ENCODE results near the gene CAP1.
"Not testable (repeated sequence)": the region's sequence is repeated elsewhere in the genome, so short reads cannot be mapped to it uniquely, and the experiment has no call there.

DNA sequence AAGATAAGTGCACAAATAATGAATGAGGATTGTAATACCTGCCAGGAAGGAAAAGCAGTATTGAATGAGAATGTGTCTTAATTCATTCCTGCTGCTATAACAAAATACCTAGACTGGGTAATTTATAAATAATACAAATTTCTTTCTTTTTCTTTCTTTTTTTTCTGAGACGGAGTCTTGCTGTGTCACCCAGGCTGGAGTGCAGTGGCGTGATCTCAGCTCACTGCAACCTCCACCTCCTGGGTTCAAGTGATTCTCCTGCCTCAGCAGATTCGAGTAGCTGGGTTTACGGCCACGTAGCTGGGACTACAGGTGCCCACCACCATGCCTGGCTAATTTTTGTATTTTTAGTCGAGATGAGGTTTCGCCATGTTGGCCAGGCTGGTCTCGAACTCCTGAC is 3.3 kb upstream of the CAP1 start:
- not testable (repeated sequence) for TF ChIP-seq SAP130 (CRISPR knock-in tag; IDR thresholded peaks at IDR 0.05; ENCODE audit: low read depth); PBX3 (CRISPR knock-in tag; IDR thresholded peaks at IDR 0.05; ENCODE audit: borderline replicate concordance); SMC3 (IDR thresholded peaks at IDR 0.05; ENCODE audit: low read length); SRSF9 (IDR thresholded peaks at IDR 0.05; ENCODE audit: borderline replicate concordance, insufficient read depth, low read depth, low read length, poor library complexity, severe bottlenecking); ZBTB38 (CRISPR knock-in tag; IDR thresholded peaks at IDR 0.05); ATF1 (CRISPR knock-in tag; IDR thresholded peaks at IDR 0.05); PREB (CRISPR knock-in tag; IDR thresholded peaks at IDR 0.05); ZNF530 (CRISPR knock-in tag; IDR thresholded peaks at IDR 0.05; ENCODE audit: low read depth); CEBPB (IDR thresholded peaks at IDR 0.05; ENCODE audit: borderline replicate concordance, low read depth, low read length); TBX2 (CRISPR knock-in tag; IDR thresholded peaks at IDR 0.05; ENCODE audit: borderline replicate concordance); ZNF10 (CRISPR knock-in tag; IDR thresholded peaks at IDR 0.05; ENCODE audit: borderline replicate concordance, low read depth); MEIS1 (CRISPR knock-in tag; IDR thresholded peaks at IDR 0.05; ENCODE audit: borderline replicate concordance)
- TF ChIP-seq, protein P1, sequence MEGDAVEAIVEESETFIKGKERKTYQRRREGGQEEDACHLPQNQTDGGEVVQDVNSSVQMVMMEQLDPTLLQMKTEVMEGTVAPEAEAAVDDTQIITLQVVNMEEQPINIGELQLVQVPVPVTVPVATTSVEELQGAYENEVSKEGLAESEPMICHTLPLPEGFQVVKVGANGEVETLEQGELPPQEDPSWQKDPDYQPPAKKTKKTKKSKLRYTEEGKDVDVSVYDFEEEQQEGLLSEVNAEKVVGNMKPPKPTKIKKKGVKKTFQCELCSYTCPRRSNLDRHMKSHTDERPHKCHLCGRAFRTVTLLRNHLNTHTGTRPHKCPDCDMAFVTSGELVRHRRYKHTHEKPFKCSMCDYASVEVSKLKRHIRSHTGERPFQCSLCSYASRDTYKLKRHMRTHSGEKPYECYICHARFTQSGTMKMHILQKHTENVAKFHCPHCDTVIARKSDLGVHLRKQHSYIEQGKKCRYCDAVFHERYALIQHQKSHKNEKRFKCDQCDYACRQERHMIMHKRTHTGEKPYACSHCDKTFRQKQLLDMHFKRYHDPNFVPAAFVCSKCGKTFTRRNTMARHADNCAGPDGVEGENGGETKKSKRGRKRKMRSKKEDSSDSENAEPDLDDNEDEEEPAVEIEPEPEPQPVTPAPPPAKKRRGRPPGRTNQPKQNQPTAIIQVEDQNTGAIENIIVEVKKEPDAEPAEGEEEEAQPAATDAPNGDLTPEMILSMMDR (CRISPR knock-in tag; IDR thresholded peaks at IDR 0.05): not testable (repeated sequence)
- TF ChIP-seq, protein P2, sequence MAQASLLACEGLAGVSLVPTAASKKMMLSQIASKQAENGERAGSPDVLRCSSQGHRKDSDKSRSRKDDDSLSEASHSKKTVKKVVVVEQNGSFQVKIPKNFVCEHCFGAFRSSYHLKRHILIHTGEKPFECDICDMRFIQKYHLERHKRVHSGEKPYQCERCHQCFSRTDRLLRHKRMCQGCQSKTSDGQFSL (CRISPR knock-in tag; IDR thresholded peaks at IDR 0.05): not testable (repeated sequence)
